ENCODE measurements around the gene RHEBL1. TPM values are rescaled to one million over a fixed set of nuclear protein-coding genes. Genes with fewer than 3 reads are reported as not detected.

Gene RHEBL1
- total RNA-seq, 1 experiment from 2014 or later = 4.3 TPM

- no peak for DNase-seq (ENCODE audit: low read depth)
- in situ Hi-C loops (cut with HindIII; ENCODE audit: low pct_unique_long_range_greater_than_20kb, low sequenced_read_pairs) = no loop called here
These were observed 27.8 kb downstream of the RHEBL1 start for GRCh38 chr12:49041881-49042484.

GRCh38 chr12:49041036-49041880 is 28.5 kb downstream of the RHEBL1 start:
- no peak for DNase-seq (ENCODE audit: low read depth)

GRCh38 chr12:49040364-49040855 is 29.4 kb downstream of the RHEBL1 start:
- no peak for DNase-seq (ENCODE audit: low read depth)
- in situ Hi-C loops (cut with HindIII; ENCODE audit: low pct_unique_long_range_greater_than_20kb, low sequenced_read_pairs) = no loop called here

More at GRCh38 chr12:49041036-49041880, 28.5 kb downstream of the RHEBL1 start:
- in situ Hi-C loops (cut with HindIII; ENCODE audit: low pct_unique_long_range_greater_than_20kb, low sequenced_read_pairs) = no loop called here

GRCh38 chr12:49039421-49040363 is 30.1 kb downstream of the RHEBL1 start:
- no peak for DNase-seq (ENCODE audit: low read depth)
- in situ Hi-C loops (cut with HindIII; ENCODE audit: low pct_unique_long_range_greater_than_20kb, low sequenced_read_pairs) = no loop called here

- DNase-seq (ENCODE audit: low read depth) = no peak
- in situ Hi-C loops (cut with HindIII; ENCODE audit: low pct_unique_long_range_greater_than_20kb, low sequenced_read_pairs) = no loop called here
These were observed 31.4 kb downstream of the RHEBL1 start for GRCh38 chr12:49038291-49038955.

GRCh38 chr12:49037947-49038237 is 31.9 kb downstream of the RHEBL1 start:
- in situ Hi-C loops (cut with HindIII; ENCODE audit: low pct_unique_long_range_greater_than_20kb, low sequenced_read_pairs) = no loop called here
- DNase-seq (ENCODE audit: low read depth) = no peak

GRCh38 chr12:49037111-49037946 is 32.5 kb downstream of the RHEBL1 start:
- no peak for DNase-seq (ENCODE audit: low read depth)
- in situ Hi-C loops (cut with HindIII; ENCODE audit: low pct_unique_long_range_greater_than_20kb, low sequenced_read_pairs) = no loop called here

GRCh38 chr12:49036029-49036428 is 33.8 kb downstream of the RHEBL1 start:
- DNase-seq (ENCODE audit: low read depth) = no peak
- in situ Hi-C loops (cut with HindIII; ENCODE audit: low pct_unique_long_range_greater_than_20kb, low sequenced_read_pairs) = no loop called here

GRCh38 chr12:49034286-49034622 is 35.5 kb downstream of the RHEBL1 start:
- in situ Hi-C loops (cut with HindIII; ENCODE audit: low pct_unique_long_range_greater_than_20kb, low sequenced_read_pairs) = no loop called here
- DNase-seq (ENCODE audit: low read depth) = no peak

GRCh38 chr12:49033611-49034285 is 36.0 kb downstream of the RHEBL1 start:
- DNase-seq (ENCODE audit: low read depth) = no peak
- in situ Hi-C loops (cut with HindIII; ENCODE audit: low pct_unique_long_range_greater_than_20kb, low sequenced_read_pairs) = no loop called here

- in situ Hi-C loops (cut with HindIII; ENCODE audit: low pct_unique_long_range_greater_than_20kb, low sequenced_read_pairs) = no loop called here
- no peak for DNase-seq (ENCODE audit: low read depth)
These were observed 36.9 kb downstream of the RHEBL1 start for GRCh38 chr12:49032679-49033447.

GRCh38 chr12:49032276-49032675 is 37.5 kb downstream of the RHEBL1 start:
- in situ Hi-C loops (cut with HindIII; ENCODE audit: low pct_unique_long_range_greater_than_20kb, low sequenced_read_pairs) = no loop called here
- no peak for DNase-seq (ENCODE audit: low read depth)

- in situ Hi-C loops (cut with HindIII; ENCODE audit: low pct_unique_long_range_greater_than_20kb, low sequenced_read_pairs) = no loop called here
These were observed 38.1 kb downstream of the RHEBL1 start for GRCh38 chr12:49031573-49032161.

GRCh38 chr12:49030714-49031572 is 38.8 kb downstream of the RHEBL1 start:
- in situ Hi-C loops (cut with HindIII; ENCODE audit: low pct_unique_long_range_greater_than_20kb, low sequenced_read_pairs) = no loop called here
- DNase-seq (ENCODE audit: low read depth) = no peak

More at GRCh38 chr12:49031573-49032161, 38.1 kb downstream of the RHEBL1 start:
- DNase-seq (ENCODE audit: low read depth) = no peak

- in situ Hi-C loops (cut with HindIII; ENCODE audit: low pct_unique_long_range_greater_than_20kb, low sequenced_read_pairs) = no loop called here
- no peak for DNase-seq (ENCODE audit: low read depth)
These were observed 39.7 kb downstream of the RHEBL1 start for GRCh38 chr12:49030119-49030518.
